Esophagus muscularis mucosa (tissue), 4 donors: ENCODE data around the gene ACOXL. TPM values are rescaled to one million over a fixed set of nuclear protein-coding genes. Genes with fewer than 3 reads are reported as not detected.
"Not testable (repeated sequence)": the region's sequence is repeated elsewhere in the genome, so short reads cannot be mapped to it uniquely, and the experiment has no call there.

ENCODE experiments used
- DNase-seq: peaks from one replicate; pipeline ENCODE4 v3.0.0-alpha.2; 2017; ENCODE audit errors: extremely low spot score
- H3K27ac ChIP-seq, 4 donors: fragments of 200-600 bp; sonication (generic); replicated peaks in 1 of 4; 1 replicate in 3 of 4; 2 replicates in 1 of 4; pipeline ENCODE4 v1.5.1; 2016 to 2019; ENCODE audit warnings: mild to moderate bottlenecking in 1 of 4
- H3K27me3 ChIP-seq, 4 donors: fragments of 200-600 bp; sonication (generic); one replicate each; pipeline versions ENCODE4 v1.5.1 to v1.6.0; 2016 to 2019
- H3K36me3 ChIP-seq, 4 donors: fragments of 200-600 bp; sonication (generic); one replicate each; pipeline ENCODE4 v1.5.1; 2016 to 2019
- H3K4me1 ChIP-seq, 4 donors: fragments of 200-600 bp; sonication (generic); one replicate each; pipeline ENCODE4 v1.5.1; 2016 to 2019
- H3K4me3 ChIP-seq, 4 donors: fragments of 200-600 bp; sonication (generic); 1 replicate in 2 of 4; 2 replicates in 2 of 4; pipeline ENCODE4 v1.5.1; 2016 to 2019; ENCODE audit warnings: mild to moderate bottlenecking in 4 of 4, moderate library complexity in 1 of 4
- H3K9me3 ChIP-seq, 4 donors: fragments of 200-600 bp; sonication (generic); 1 replicate in 3 of 4; 2 replicates in 1 of 4; pipeline ENCODE4 v1.5.1; 2016 to 2019
- CTCF ChIP-seq, 3 experiments: fragments of 200-600 bp in 2 of 3; fragments of 450-650 bp in 1 of 3; sonication (generic) in 2 of 3; IDR thresholded peaks; one replicate each; pipeline ENCODE4 v1.5.1; 2017 to 2019; ENCODE audit warnings: antibody characterized with exemption in 3 of 3, mild to moderate bottlenecking in 2 of 3, moderate library complexity in 1 of 3
- EP300 ChIP-seq: sonication (generic); formaldehyde crosslinking; IDR thresholded peaks from one replicate; pipeline ENCODE4 v1.6.1; 2017; ENCODE audit warnings: antibody characterized with exemption
- POLR2A ChIP-seq: fragments of 450-650 bp; IDR thresholded peaks from one replicate; pipeline ENCODE4 v1.6.1; 2017; ENCODE audit warnings: antibody characterized with exemption, moderate library complexity, mild to moderate bottlenecking, low read depth
- POLR2AphosphoS5 ChIP-seq, 2 donors: sonication (generic); formaldehyde crosslinking; IDR thresholded peaks; one replicate each; pipeline ENCODE4 v1.6.1; 2017; ENCODE audit warnings: antibody characterized with exemption in 2 of 2
- WGBS: methylation state at CpG from one replicate; pipeline ENCODE4 v1.1.5; 2018; 5-methylcytosine and 5-hydroxymethylcytosine counted together
- intact Hi-C: fragments of 100-400 bp; cut with DNase I; formaldehyde crosslinking; loops from one replicate; pipeline ENCODE4 v1.15.1; 2023
- total RNA-seq, 4 donors: library from RNA; depleted of rRNA; stranded (reverse); fragments of >200 nt; gene quantifications; one replicate each; pipeline versions ENCODE4 v1.1.0 to v1.2.1, GENCODE V29; 2016

ACOXL gene
- not detected for total RNA-seq

- intact Hi-C loops = no loop called here
- H3K27ac ChIP-seq = no peak within 1 kb of the TSS
- H3K4me1 ChIP-seq = peaks cover 9 to 15% (median 11%) of the 10 kb centered on the region in 4 donors
- 14% methylated on average over 27 of the region's 94 CpGs for WGBS
- peaks cover 8 to 72% (median 28%) of the 10 kb centered on the region in 4 donors for H3K27me3 ChIP-seq
- H3K9me3 ChIP-seq = no peaks in the 10 kb centered on the region
- no peaks in the 10 kb centered on the region for H3K36me3 ChIP-seq
- peak; percentile 82 for DNase-seq
- peak within 1 kb of the TSS; percentile 3 to 49 (median 30) for H3K4me3 ChIP-seq
- TF ChIP-seq EP300 (no peak), POLR2A (no peak), POLR2AphosphoS5 (IDR thresholded peaks at IDR 0.05) (no peak), CTCF (IDR thresholded peaks at IDR 0.05) (no peak)
These were observed at the start of gene ACOXL for GRCh38 chr2:110732422-110733413. ACOXL (plus strand) TSS chr2:110732573; CDS start chr2:110768390, 35,817 bp downstream.

- DNase-seq = no peak
- intact Hi-C loops = loop anchor here (5.0 kb wide), 1 partner anchor 74 kb away; no protein-coding TSS in a partner anchor
- WGBS = 86% methylated on average over 1 of the region's 1 CpG
- no peaks in the 10 kb centered on the region for H3K36me3 ChIP-seq
- peaks cover 0 to 14% (median 12%) of the 10 kb centered on the region in 4 donors for H3K4me1 ChIP-seq
- H3K27me3 ChIP-seq = no peaks in the 10 kb centered on the region
- H3K4me3 ChIP-seq = no peak overlapping the region
- no peak overlapping the region for H3K27ac ChIP-seq
- TF ChIP-seq POLR2AphosphoS5 (IDR thresholded peaks at IDR 0.05) (no peak), CTCF (IDR thresholded peaks at IDR 0.05) (no peak), POLR2A (no peak), EP300 (no peak)
- peaks cover 0 to 9% (median 3%) of the 10 kb centered on the region in 4 donors for H3K9me3 ChIP-seq
These were observed 49.5 kb upstream of the ACOXL start for GRCh38 chr2:110682872-110683271.

- DNase-seq, H3K27me3 ChIP-seq, H3K36me3 ChIP-seq, intact Hi-C loops, H3K4me1 ChIP-seq, H3K9me3 ChIP-seq, H3K27ac ChIP-seq, H3K4me3 ChIP-seq: not testable (repeated sequence)
- WGBS = 64% methylated on average over 9 of the region's 9 CpGs
These were observed 44.4 kb upstream of the ACOXL start for GRCh38 chr2:110687775-110688484.

- 46% methylated on average over 5 of the region's 5 CpGs for WGBS
- Histone ChIP-seq H3K4me1 (no peaks in the 10 kb centered on the region), H3K9me3 (peaks cover 0 to 9% (median 3%) of the 10 kb centered on the region in 4 donors), H3K27me3 (peaks cover 0 to 4% (median 0%) of the 10 kb centered on the region in 4 donors), H3K4me3 (no peak overlapping the region), H3K36me3 (no peaks in the 10 kb centered on the region), H3K27ac (no peak overlapping the region)
- no peak for DNase-seq
- TF ChIP-seq CTCF (IDR thresholded peaks at IDR 0.05) (no peak), POLR2A (no peak), POLR2AphosphoS5 (IDR thresholded peaks at IDR 0.05) (no peak)
- intact Hi-C loops = no loop called here
These were observed 43.7 kb upstream of the ACOXL start for GRCh38 chr2:110688594-110689091.
